Hematopoietic multipotent progenitor cell treated with erythropoietin and hydrocortisone succinate and interleukin-3 and kit ligand, for 6 days (in vitro differentiated cells): Measurements from ENCODE around the gene TMCO4.
"Not testable (repeated sequence)": the region's sequence is repeated elsewhere in the genome, so short reads cannot be mapped to it uniquely, and the experiment has no call there.

ENCODE experiments used
- DNase-seq: peaks from one replicate; pipeline ENCODE4 v3.0.0-alpha.2; 2015

TMCO4 gene

GRCh38 chr1:19799230-19800075, at the start of gene TMCO4:
Gene TMCO4 (minus strand): TSS chr1:19799916. CDS start chr1:19780758, 19,158 bp downstream.
- peak; percentile 79 for DNase-seq

DNA sequence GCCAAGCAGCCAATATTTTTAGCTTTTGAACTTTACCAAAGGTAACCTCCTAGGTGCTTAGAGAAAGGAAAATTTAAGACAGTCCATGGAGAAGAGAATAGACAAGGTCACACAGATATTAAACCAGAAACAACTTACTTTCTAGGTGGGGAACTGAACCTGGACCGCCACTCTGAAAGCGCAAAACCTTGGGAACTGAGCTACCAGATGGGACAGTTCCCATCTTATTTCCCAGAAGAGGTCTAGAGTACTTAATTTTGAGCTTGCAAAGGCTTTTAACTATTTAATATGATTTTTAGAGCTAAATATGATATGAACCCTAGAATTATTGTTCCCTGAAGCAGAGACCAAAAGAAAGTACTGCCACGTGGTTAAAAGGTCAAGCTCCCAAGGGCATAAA, 49.6 kb upstream of the TMCO4 start:
- not testable (repeated sequence) for DNase-seq

- not testable (repeated sequence) for DNase-seq
These were observed 47.6 kb upstream of the TMCO4 start for GRCh38 chr1:19847334-19847733.

- no peak for DNase-seq
These were observed 46.6 kb upstream of the TMCO4 start for GRCh38 chr1:19846338-19846737.

DNA sequence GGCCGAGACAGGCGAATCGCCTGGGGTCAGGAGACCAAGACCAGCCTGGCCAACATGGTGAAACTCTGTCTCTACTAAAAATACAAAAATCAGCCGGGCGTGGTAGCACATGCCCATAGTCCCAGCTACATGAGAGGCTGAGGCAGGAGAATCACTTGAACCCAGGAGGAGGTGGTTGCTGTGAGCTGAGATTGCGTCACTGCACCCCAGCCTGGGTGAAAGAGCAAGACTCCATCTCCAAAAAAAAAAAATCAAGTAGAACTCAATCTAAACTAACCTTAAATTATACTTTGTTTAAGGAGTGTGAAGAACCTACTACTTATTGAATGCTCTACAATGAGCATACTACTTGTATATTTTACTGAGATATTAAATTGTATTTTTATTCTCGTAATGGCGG, 45.8 kb upstream of the TMCO4 start:
- DNase-seq, result no peak

- DNase-seq, result no peak
These were observed 45.2 kb upstream of the TMCO4 start for GRCh38 chr1:19844731-19845495.

GRCh38 chr1:19840228-19840627, 40.5 kb upstream of the TMCO4 start:
- no peak for DNase-seq

GRCh38 chr1:19837866-19838265, 38.1 kb upstream of the TMCO4 start:
- no peak for DNase-seq

- DNase-seq, result no peak
These were observed 35.9 kb upstream of the TMCO4 start for GRCh38 chr1:19835578-19835977.

GRCh38 chr1:19831441-19831840, 31.7 kb upstream of the TMCO4 start:
- DNase-seq, result no peak

- DNase-seq, result no peak
These were observed 28.8 kb upstream of the TMCO4 start for GRCh38 chr1:19828546-19828945.

DNA sequence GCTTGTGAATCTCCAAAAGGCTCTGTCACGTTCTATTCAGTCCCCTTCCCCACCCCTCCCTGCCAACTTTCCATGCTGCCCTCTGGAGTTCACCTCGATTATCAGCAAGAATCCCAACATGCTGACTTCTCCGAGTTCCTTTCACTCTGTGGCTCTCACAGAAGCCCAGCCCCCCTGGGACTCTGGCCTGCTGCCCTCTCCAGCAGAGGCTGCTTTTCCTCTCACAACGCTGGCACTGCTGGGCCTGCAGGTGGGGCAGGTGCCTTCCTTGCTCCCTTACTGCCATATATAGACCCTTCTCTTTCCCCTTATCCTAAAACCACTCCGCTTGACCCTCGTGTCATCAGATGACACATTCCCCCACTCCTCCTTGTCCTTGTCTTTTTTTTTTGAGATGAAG, 25.6 kb upstream of the TMCO4 start:
- no peak for DNase-seq

GRCh38 chr1:19824541-19824940, 24.8 kb upstream of the TMCO4 start:
- no peak for DNase-seq

- DNase-seq, result no peak
These were observed 24.3 kb upstream of the TMCO4 start for GRCh38 chr1:19824036-19824435.

DNA sequence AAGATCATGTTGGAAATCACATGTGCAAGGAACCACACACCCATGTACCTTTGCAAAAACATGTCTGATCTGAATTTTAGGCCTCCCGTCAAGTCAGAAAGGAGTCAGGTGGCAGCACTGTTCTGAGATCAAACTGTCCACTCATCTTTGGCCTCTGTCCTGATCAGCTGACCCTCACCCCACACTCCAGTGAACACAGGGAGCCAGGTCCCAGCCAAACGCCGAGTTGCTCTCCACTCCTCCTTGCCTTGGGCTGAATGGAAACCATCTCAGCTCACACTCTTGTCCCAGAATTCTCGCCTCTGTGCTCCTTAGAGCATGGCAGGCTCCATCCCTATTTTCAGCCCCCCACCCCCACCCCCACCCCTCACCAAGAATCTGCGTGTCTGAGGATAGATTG, 20.0 kb upstream of the TMCO4 start:
- DNase-seq, result no peak

DNA sequence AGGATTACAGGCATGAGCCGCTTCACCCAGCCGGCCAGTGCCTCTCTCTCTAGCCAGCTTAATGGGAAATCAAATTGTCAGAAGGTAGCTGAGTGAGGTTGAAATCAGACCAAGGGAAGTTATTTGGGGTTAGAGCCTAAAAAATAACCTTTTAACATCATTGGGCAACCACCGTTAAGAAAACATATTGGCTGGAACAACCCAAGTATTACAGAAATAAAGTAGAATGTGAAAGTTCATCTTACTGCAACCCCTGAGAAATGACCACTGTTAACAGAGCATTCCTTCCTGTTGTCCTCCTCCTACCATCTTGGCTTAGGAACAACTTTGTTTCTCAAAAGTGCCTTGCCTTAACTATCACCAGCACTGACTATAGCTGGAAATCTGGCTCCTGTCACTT, 18.6 kb upstream of the TMCO4 start:
- DNase-seq, result no peak

DNA sequence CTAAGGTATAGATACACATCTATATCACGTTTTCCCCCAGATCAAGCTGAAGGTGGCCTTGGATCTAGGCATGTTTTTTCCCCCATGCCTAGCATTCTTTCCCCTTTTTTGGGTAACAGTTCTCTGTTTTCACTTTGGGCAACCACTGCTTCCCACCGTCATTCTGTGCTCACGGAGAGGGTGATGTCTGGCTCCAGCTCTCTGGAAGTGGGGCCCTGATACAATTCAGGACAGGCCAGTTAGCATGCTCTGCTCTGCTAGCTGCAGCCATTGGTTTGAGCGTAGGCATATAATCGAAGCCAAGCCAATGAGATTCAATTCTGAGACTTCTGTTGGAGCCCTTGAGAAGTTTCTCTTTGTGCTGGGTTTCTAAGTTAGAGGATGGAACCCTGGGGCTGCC, 17.4 kb upstream of the TMCO4 start:
- DNase-seq, result no peak

GRCh38 chr1:19816737-19817086, 17.0 kb upstream of the TMCO4 start:
- not testable (repeated sequence) for DNase-seq

GRCh38 chr1:19815801-19816736, 16.4 kb upstream of the TMCO4 start:
- DNase-seq, result no peak

DNA sequence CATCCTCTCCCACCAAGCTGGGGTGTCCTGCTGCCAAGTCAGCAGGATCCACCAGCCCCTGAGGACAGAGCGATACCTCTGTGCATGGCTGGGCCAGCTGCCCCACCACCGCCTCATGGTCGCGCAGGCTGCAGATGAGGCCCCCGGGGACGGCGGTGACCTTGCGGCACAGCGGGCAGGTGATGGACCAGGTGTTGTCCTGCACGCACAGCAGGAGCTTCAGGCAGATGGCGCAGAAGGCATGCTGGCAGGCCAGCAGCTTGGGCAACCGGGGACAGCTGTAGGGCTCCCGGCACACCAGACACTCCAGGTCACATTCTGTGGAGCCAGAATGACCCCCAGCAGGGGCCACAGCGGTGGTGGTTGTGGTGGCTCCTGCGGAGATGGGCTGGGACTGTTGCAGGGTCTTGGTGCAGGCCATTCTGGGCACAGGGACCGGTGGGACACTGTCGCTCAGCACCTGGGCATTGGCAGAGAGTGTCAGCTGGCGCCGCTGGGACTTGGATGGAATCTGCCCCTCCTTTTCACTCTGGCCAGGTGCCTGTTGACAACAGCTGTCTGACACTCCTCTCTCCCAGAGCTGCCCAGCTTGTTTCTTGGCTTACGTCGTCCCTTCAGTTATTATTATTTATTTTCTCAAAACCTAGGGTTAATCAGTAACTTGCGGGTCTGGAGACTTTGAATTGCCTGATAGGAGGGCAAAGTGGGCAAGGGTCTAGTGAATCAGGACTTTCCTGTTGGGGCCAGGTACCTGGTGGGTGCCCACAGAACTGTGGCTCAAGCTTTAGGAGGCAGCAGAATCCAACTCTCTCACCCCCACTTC, 15.2 kb upstream of the TMCO4 start, which contains the start of gene RNF186:
Gene RNF186 (minus strand): TSS at position 603 of the 823 bp plus-strand sequence. CDS start 182 bp downstream, at position 421.
- no peak for DNase-seq

GRCh38 chr1:19814244-19814661, 14.5 kb upstream of the TMCO4 start:
- DNase-seq, result no peak

DNA sequence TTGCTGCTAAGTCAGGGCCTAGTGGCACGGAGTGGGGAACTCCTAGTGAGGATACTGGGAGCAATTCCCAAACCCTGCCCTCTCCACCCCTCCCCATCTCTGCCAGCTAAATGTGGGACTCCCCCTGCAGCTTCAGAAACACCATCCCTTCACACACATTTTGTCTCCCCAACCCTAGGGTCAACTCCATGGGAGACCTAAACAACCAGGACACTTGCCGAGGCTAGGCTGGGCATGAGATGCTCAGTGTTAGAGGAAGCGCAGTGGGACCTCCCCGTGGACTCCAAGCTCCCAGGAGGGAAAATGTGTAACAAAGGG, 13.9 kb upstream of the TMCO4 start:
- no peak for DNase-seq
